ENCODE measurements around the gene SLC35E3. TPM values are rescaled to one million over a fixed set of nuclear protein-coding genes. Genes with fewer than 3 reads are reported as not detected.

Gene SLC35E3
- total RNA-seq, 1 donor from 2014 or later, result 14.6 TPM

DNA sequence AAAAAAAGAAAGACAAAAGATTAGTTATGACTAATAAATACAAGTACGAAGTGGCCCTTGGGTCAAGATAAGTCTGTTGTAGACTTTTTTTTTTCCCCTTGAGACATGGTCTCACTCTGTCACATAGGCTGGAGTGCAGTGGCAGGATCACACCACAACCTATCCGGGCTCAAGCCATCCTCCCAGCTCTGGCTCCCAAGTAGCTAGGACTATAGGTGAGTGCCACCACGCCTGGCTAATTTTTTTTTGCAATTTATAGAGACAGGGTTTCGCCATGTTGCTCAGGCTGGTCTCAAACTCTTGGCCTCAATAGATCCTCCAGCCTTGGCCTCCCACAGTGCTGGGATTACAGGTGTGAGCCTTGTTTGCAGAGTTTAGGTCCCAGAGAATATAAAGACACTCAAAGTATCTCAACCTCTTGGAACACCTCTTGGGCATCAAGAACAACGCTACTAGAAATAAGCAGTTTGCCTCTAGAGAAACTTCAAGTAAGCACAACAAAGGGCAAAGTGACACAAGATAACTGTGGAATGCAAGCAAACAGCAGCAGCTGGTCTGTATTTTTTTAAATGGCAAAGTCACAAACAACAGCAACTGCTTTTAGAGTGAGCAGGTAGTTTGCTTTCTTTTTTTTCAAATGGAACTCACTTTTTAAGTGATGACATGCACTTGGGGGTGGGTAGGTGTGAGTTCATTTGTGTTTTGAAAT is 58.1 kb downstream of the SLC35E3 start:
- Histone ChIP-seq H3K9me3 (ENCODE audit: insufficient read depth, low read depth, low read length) (no peaks in the 10 kb centered on the region), H2AFZ (ENCODE audit: low read depth, low read length) (no peak overlapping the region), H3K9ac (ENCODE audit: low read length) (no peak overlapping the region), H3K79me2 (ENCODE audit: insufficient read depth, low read length) (peaks cover 10% of the 10 kb centered on the region), H4K20me1 (ENCODE audit: insufficient read depth, low read length) (no peaks in the 10 kb centered on the region), H3K4me1 (ENCODE audit: insufficient read depth, low read length) (no peaks in the 10 kb centered on the region), H3K27ac (ENCODE audit: low read depth, low read length) (no peak overlapping the region), H3K4me2 (ENCODE audit: low read length) (no peak overlapping the region), H3K4me3 (ENCODE audit: insufficient read depth, low read depth, low read length) (no peak overlapping the region), H3K27me3 (ENCODE audit: insufficient read depth, low read length) (no peaks in the 10 kb centered on the region), H3K36me3 (ENCODE audit: insufficient read depth, low read length) (no peaks in the 10 kb centered on the region)
- Mint-ChIP-seq H3K4me1 (ENCODE audit: low read depth, unreplicated experiment) (peaks cover 11% of the 10 kb centered on the region), H3K36me3 (ENCODE audit: low read depth, unreplicated experiment) (no peaks in the 10 kb centered on the region), H3K9me3 (ENCODE audit: unreplicated experiment) (peaks cover 1% of the 10 kb centered on the region), H3K27me3 (ENCODE audit: low read depth, unreplicated experiment) (no peaks in the 10 kb centered on the region), H3K27ac (ENCODE audit: unreplicated experiment) (no peak overlapping the region), H3K4me3 (ENCODE audit: unreplicated experiment) (no peak overlapping the region)
- DNase-seq (ENCODE audit: low read depth), result no peak
- no peak for FAIRE-seq
- no peak for TF ChIP-seq EZH2 (IDR thresholded peaks at IDR 0.05; ENCODE audit: insufficient read depth, low read length)
- TF ChIP-seq, protein P1, sequence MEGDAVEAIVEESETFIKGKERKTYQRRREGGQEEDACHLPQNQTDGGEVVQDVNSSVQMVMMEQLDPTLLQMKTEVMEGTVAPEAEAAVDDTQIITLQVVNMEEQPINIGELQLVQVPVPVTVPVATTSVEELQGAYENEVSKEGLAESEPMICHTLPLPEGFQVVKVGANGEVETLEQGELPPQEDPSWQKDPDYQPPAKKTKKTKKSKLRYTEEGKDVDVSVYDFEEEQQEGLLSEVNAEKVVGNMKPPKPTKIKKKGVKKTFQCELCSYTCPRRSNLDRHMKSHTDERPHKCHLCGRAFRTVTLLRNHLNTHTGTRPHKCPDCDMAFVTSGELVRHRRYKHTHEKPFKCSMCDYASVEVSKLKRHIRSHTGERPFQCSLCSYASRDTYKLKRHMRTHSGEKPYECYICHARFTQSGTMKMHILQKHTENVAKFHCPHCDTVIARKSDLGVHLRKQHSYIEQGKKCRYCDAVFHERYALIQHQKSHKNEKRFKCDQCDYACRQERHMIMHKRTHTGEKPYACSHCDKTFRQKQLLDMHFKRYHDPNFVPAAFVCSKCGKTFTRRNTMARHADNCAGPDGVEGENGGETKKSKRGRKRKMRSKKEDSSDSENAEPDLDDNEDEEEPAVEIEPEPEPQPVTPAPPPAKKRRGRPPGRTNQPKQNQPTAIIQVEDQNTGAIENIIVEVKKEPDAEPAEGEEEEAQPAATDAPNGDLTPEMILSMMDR (IDR thresholded peaks at IDR 0.05; ENCODE audit: insufficient read depth, low read depth, low read length), result no peak

GRCh38 chr12:68804657-68805591 is 58.9 kb downstream of the SLC35E3 start:
- no peaks in the 10 kb centered on the region for H3K27me3 ChIP-seq (ENCODE audit: insufficient read depth, low read length)
- TF ChIP-seq, protein P1 (IDR thresholded peaks at IDR 0.05; ENCODE audit: insufficient read depth, low read depth, low read length), result no peak
- TF ChIP-seq EZH2 (IDR thresholded peaks at IDR 0.05; ENCODE audit: insufficient read depth, low read length), result no peak
- no peak overlapping the region for H3K9ac ChIP-seq (ENCODE audit: low read length)
- peak overlapping the region; percentile 30 for H3K27ac Mint-ChIP-seq (ENCODE audit: unreplicated experiment)
- peaks cover 11% of the 10 kb centered on the region for H3K4me1 Mint-ChIP-seq (ENCODE audit: low read depth, unreplicated experiment)
- H3K9me3 ChIP-seq (ENCODE audit: insufficient read depth, low read depth, low read length), result no peaks in the 10 kb centered on the region
- no peaks in the 10 kb centered on the region for H3K4me1 ChIP-seq (ENCODE audit: insufficient read depth, low read length)
- no peak overlapping the region for H3K27ac ChIP-seq (ENCODE audit: low read depth, low read length)
- no peak overlapping the region for H3K4me3 Mint-ChIP-seq (ENCODE audit: unreplicated experiment)
- H3K9me3 Mint-ChIP-seq (ENCODE audit: unreplicated experiment), result no peaks in the 10 kb centered on the region
- peaks cover 2% of the 10 kb centered on the region for H3K36me3 Mint-ChIP-seq (ENCODE audit: low read depth, unreplicated experiment)
- H3K79me2 ChIP-seq (ENCODE audit: insufficient read depth, low read length), result peaks cover 18% of the 10 kb centered on the region
- H2AFZ ChIP-seq (ENCODE audit: low read depth, low read length), result no peak overlapping the region
- no peak overlapping the region for H3K4me2 ChIP-seq (ENCODE audit: low read length)
- H3K27me3 Mint-ChIP-seq (ENCODE audit: low read depth, unreplicated experiment), result no peaks in the 10 kb centered on the region
- H3K4me3 ChIP-seq (ENCODE audit: insufficient read depth, low read depth, low read length), result no peak overlapping the region
- FAIRE-seq (no peak), DNase-seq (ENCODE audit: low read depth) (no peak)
- peaks cover 4% of the 10 kb centered on the region for H4K20me1 ChIP-seq (ENCODE audit: insufficient read depth, low read length)
- peaks cover 7% of the 10 kb centered on the region for H3K36me3 ChIP-seq (ENCODE audit: insufficient read depth, low read length)
